ENCODE measurements around the gene PARL. TPM values are rescaled to one million over a fixed set of nuclear protein-coding genes. Genes with fewer than 3 reads are reported as not detected.

Gene PARL
- polyA plus RNA-seq, 1 of the 3 experiments (the other 2 are of a cell fraction), result 50.1 TPM

DNA sequence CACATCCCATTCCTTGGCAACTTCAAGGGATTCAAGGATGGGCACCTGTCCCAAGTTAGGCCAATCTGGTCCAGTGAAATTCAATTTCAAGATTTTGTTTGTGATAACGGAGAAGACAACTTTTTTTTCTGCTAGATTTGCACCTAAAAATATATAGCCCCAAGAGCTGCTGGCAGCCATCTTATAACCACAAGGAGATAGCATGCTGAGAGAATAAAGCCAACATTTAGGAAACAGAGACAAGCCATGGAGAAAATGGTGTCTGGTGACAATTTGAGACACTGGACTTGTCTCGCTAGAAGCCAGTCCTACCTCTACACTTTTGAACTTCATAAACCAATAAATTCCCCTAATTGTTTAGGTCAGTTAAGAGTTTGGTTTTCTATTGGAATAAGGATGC, 5.4 kb downstream of the PARL start:
- H3K4me1 ChIP-seq (ENCODE audit: control insufficient read depth in 1 of 2, insufficient read depth in 2 of 2, low read depth in 1 of 2, low read length in 1 of 2), result peaks cover 0 to 9% of the 10 kb centered on the region in 2 experiments; a peak in 2 of 4 replicates
- no peak for DNase-seq
- H3K9me2 ChIP-seq, result no peaks in the 10 kb centered on the region
- POLR2A ChIA-PET, result no interaction called here
- CTCF ChIA-PET, result interaction anchor here (0.7 to 1.2 kb wide), 3 partner anchors 49 to 410 kb away, joined by 3 read pairs; partner anchors contain the start of gene EEF1AKMT4
- no peak overlapping the region for H3K27ac ChIP-seq (ENCODE audit: low read depth in 2 of 2, low read length in 1 of 2)
- H4K20me1 ChIP-seq (ENCODE audit: insufficient read depth), result peaks cover 68% of the 10 kb centered on the region
- peaks cover 2 to 5% of the 10 kb centered on the region in 2 experiments for H3K36me3 ChIP-seq (replicated peaks in 1 of 2; ENCODE audit: control insufficient read depth in 1 of 2, insufficient read depth in 2 of 2, low read length in 1 of 2)
- TF ChIP-seq TCF12 (IDR thresholded peaks at IDR 0.05), result no peak
- no peak for TF ChIP-seq EZH2phosphoT487 (IDR thresholded peaks at IDR 0.05; ENCODE audit: borderline replicate concordance, low read depth)
- TF ChIP-seq, protein P1, sequence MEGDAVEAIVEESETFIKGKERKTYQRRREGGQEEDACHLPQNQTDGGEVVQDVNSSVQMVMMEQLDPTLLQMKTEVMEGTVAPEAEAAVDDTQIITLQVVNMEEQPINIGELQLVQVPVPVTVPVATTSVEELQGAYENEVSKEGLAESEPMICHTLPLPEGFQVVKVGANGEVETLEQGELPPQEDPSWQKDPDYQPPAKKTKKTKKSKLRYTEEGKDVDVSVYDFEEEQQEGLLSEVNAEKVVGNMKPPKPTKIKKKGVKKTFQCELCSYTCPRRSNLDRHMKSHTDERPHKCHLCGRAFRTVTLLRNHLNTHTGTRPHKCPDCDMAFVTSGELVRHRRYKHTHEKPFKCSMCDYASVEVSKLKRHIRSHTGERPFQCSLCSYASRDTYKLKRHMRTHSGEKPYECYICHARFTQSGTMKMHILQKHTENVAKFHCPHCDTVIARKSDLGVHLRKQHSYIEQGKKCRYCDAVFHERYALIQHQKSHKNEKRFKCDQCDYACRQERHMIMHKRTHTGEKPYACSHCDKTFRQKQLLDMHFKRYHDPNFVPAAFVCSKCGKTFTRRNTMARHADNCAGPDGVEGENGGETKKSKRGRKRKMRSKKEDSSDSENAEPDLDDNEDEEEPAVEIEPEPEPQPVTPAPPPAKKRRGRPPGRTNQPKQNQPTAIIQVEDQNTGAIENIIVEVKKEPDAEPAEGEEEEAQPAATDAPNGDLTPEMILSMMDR (IDR thresholded peaks at IDR 0.05), result no peak
- TF ChIP-seq, protein P2, sequence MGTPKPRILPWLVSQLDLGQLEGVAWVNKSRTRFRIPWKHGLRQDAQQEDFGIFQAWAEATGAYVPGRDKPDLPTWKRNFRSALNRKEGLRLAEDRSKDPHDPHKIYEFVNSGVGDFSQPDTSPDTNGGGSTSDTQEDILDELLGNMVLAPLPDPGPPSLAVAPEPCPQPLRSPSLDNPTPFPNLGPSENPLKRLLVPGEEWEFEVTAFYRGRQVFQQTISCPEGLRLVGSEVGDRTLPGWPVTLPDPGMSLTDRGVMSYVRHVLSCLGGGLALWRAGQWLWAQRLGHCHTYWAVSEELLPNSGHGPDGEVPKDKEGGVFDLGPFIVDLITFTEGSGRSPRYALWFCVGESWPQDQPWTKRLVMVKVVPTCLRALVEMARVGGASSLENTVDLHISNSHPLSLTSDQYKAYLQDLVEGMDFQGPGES (IDR thresholded peaks at IDR 0.05; ENCODE audit: low read depth, low read length), result no peak
- no peak for TF ChIP-seq RAD21 (IDR thresholded peaks at IDR 0.05; ENCODE audit: low read length)
- TF ChIP-seq YY1 (IDR thresholded peaks at IDR 0.05; ENCODE audit: low read depth), result no peak
- TF ChIP-seq, protein P3, sequence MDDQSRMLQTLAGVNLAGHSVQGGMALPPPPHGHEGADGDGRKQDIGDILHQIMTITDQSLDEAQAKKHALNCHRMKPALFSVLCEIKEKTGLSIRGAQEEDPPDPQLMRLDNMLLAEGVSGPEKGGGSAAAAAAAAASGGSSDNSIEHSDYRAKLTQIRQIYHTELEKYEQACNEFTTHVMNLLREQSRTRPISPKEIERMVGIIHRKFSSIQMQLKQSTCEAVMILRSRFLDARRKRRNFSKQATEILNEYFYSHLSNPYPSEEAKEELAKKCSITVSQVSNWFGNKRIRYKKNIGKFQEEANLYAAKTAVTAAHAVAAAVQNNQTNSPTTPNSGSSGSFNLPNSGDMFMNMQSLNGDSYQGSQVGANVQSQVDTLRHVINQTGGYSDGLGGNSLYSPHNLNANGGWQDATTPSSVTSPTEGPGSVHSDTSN (IDR thresholded peaks at IDR 0.05), result no peak
- TF ChIP-seq, protein P4, sequence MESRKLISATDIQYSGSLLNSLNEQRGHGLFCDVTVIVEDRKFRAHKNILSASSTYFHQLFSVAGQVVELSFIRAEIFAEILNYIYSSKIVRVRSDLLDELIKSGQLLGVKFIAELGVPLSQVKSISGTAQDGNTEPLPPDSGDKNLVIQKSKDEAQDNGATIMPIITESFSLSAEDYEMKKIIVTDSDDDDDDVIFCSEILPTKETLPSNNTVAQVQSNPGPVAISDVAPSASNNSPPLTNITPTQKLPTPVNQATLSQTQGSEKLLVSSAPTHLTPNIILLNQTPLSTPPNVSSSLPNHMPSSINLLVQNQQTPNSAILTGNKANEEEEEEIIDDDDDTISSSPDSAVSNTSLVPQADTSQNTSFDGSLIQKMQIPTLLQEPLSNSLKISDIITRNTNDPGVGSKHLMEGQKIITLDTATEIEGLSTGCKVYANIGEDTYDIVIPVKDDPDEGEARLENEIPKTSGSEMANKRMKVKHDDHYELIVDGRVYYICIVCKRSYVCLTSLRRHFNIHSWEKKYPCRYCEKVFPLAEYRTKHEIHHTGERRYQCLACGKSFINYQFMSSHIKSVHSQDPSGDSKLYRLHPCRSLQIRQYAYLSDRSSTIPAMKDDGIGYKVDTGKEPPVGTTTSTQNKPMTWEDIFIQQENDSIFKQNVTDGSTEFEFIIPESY (IDR thresholded peaks at IDR 0.05; ENCODE audit: borderline replicate concordance, low read depth), result no peak
- no peak for TF ChIP-seq JUND (IDR thresholded peaks at IDR 0.05)
- TF ChIP-seq POLR2AphosphoS5 (IDR thresholded peaks at IDR 0.05; ENCODE audit: low read depth, low read length), result no peak
- TF ChIP-seq SIN3A (IDR thresholded peaks at IDR 0.05; ENCODE audit: borderline replicate concordance, low read depth, low read length), result no peak
- TF ChIP-seq RCOR1 (IDR thresholded peaks at IDR 0.05; ENCODE audit: low read length), result no peak
- TF ChIP-seq TAF1 (IDR thresholded peaks at IDR 0.05; ENCODE audit: borderline replicate concordance, low read depth, low read length), result no peak
- TF ChIP-seq SMC3 (IDR thresholded peaks at IDR 0.05; ENCODE audit: low read depth, low read length), result no peak
- TF ChIP-seq TEAD4 (IDR thresholded peaks at IDR 0.05; ENCODE audit: borderline replicate concordance, insufficient read depth), result no peak
- TF ChIP-seq CHD2 (IDR thresholded peaks at IDR 0.05; ENCODE audit: low read length, partially characterized antibody), result no peak
- no peak overlapping the region for H3K4me2 ChIP-seq
- no peaks in the 10 kb centered on the region for H3F3A ChIP-seq (replicated peaks; ENCODE audit: insufficient read depth)
- H3K4me3 ChIP-seq (ENCODE audit: low read depth in 2 of 2, low read length in 1 of 2), result no peak overlapping the region
- whole genome bisulfite sequencing (ENCODE audit: low lambda C conversion rate), result 95% methylated on average over 2 of the region's 2 CpGs
- H3K9me3 ChIP-seq, result no peaks in the 10 kb centered on the region
- H2AFZ ChIP-seq (ENCODE audit: low read depth), result no peak overlapping the region
- H3K27me3 ChIP-seq (ENCODE audit: insufficient read depth), result no peaks in the 10 kb centered on the region
- peaks cover 98% of the 10 kb centered on the region for H3K79me2 ChIP-seq (ENCODE audit: insufficient read depth)
- no peak overlapping the region for H3K9ac ChIP-seq

Data from SK-N-SH (cell line).